IMR-90 (cell line): ENCODE results near the gene TNFRSF9.

ENCODE experiments used
- CTCF ChIP-seq: conservative IDR thresholded peaks from 2 replicates; pipeline ENCODE4 v1.5.1; 2012; ENCODE audit warnings: mild to moderate bottlenecking, low read depth, low read length, improper control_type of control experiment
- ELK1 ChIP-seq: fragments of 150-350 bp; IDR thresholded peaks from 2 replicates; pipeline ENCODE4 v1.6.1; 2016; ENCODE audit warnings: low read depth, mild to moderate bottlenecking, low read length, moderate library complexity, borderline replicate concordance
- FOS ChIP-seq: fragments of 150-350 bp; IDR thresholded peaks from 2 replicates; pipeline ENCODE4 v1.6.1; 2016; ENCODE audit warnings: low read depth, low read length
- MAFK ChIP-seq: IDR thresholded peaks from 2 replicates; pipeline ENCODE4 v1.6.1; 2012; ENCODE audit warnings: low read depth, low read length, improper control_type of control experiment
- POLR2A ChIP-seq: IDR thresholded peaks from 2 replicates; pipeline ENCODE4 v1.6.1; 2012; ENCODE audit warnings: mild to moderate bottlenecking, low read depth, low read length
- RFX5 ChIP-seq: IDR thresholded peaks from 2 replicates; pipeline ENCODE4 v1.8.0; 2012; ENCODE audit warnings: low read depth, mild to moderate bottlenecking, low read length, moderate library complexity
- SMC3 ChIP-seq: fragments of 150-350 bp; IDR thresholded peaks from 2 replicates; pipeline ENCODE4 v1.6.1; 2016; ENCODE audit warnings: low read depth, mild to moderate bottlenecking, antibody characterized with exemption, low read length, moderate library complexity
- USF2 ChIP-seq: fragments of 150-350 bp; IDR thresholded peaks from 2 replicates; pipeline ENCODE4 v1.6.1; 2017; ENCODE audit warnings: mild to moderate bottlenecking, antibody characterized with exemption, low read length, low read depth

DNA sequence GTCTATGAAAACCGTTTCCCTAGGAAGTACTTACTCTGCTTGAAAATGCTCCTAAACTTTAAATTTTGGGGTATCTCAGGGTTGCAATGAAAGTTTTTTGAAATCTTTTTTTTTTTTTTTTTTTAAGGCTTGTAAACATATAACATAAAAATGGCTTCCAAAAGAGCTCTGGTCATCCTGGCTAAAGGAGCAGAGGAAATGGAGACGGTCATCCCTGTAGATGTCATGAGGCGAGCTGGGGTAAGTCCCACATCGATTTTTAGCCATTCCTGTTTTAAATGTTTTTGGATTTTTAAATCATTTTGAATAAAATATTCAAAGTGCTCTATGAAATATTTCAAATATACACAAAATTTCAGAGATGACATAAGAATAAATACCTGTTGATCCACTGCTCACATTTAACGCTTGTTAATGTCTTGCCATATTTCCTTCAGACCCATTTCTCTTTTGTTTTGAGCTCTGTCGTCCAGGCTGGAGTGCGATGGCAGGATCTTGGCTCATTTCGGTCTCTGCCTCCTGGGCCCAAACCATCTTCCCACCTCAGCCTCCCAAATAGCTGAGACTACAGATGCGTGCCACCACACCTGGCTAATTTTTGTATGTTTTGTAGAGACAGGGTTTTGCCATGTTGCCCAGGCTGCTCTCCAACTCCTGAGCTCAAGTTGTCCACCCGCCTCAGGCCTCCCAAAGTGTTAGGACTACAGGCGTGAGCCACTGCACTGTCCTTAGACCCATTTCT lies 22.2 kb upstream of the TNFRSF9 start:
- TF ChIP-seq CTCF = no peak
- no peak for TF ChIP-seq FOS
- no peak for TF ChIP-seq MAFK
- no peak for TF ChIP-seq SMC3
- no peak for TF ChIP-seq RFX5
- no peak for TF ChIP-seq POLR2A
- TF ChIP-seq USF2 = no peak
- TF ChIP-seq ELK1 = no peak
